ENCODE measurements around the gene GALNT2.

DNA sequence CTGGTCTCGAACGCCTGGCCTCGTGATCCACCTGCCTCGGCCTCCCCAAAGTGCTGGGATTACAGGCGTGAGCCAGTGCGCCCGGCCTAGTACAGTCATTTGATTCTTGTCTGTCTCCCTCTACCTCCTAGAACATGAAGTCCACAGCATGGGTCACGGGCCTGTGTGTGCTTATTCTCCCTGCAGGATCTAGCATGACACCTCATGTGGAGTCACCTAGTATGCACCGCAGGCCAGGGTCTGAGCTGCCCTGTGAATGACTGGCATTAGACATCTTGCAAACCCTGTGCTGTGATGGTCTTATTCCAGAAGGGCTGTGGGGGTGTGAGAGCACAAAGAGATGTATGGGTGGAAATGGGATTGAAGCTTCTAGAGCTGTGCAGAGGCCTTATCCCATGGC, 133.2 kb downstream of the GALNT2 start:
- TF ChIP-seq, protein P1, sequence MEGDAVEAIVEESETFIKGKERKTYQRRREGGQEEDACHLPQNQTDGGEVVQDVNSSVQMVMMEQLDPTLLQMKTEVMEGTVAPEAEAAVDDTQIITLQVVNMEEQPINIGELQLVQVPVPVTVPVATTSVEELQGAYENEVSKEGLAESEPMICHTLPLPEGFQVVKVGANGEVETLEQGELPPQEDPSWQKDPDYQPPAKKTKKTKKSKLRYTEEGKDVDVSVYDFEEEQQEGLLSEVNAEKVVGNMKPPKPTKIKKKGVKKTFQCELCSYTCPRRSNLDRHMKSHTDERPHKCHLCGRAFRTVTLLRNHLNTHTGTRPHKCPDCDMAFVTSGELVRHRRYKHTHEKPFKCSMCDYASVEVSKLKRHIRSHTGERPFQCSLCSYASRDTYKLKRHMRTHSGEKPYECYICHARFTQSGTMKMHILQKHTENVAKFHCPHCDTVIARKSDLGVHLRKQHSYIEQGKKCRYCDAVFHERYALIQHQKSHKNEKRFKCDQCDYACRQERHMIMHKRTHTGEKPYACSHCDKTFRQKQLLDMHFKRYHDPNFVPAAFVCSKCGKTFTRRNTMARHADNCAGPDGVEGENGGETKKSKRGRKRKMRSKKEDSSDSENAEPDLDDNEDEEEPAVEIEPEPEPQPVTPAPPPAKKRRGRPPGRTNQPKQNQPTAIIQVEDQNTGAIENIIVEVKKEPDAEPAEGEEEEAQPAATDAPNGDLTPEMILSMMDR (conservative IDR thresholded peaks at IDR 0.05; ENCODE audit: low read length), result no peak
- TF ChIP-seq EZH2phosphoT487 (IDR thresholded peaks at IDR 0.05; ENCODE audit: borderline replicate concordance), result no peak
